Activated CD4-positive, CD25-positive, alpha-beta regulatory T cell treated with anti-CD3 and anti-CD28 coated beads, Interleukin-2, amount 50 U/mL, for 16 hours (primary cell): ENCODE results near the gene ZNF814.
"Not testable (repeated sequence)": the region's sequence is repeated elsewhere in the genome, so short reads cannot be mapped to it uniquely, and the experiment has no call there.

Experiments used
- DNase-seq: peaks from one replicate; pipeline ENCODE4 v3.0.0-alpha.2; 2020; ENCODE audit warnings: low read depth, low spot score

Gene ZNF814

DNA sequence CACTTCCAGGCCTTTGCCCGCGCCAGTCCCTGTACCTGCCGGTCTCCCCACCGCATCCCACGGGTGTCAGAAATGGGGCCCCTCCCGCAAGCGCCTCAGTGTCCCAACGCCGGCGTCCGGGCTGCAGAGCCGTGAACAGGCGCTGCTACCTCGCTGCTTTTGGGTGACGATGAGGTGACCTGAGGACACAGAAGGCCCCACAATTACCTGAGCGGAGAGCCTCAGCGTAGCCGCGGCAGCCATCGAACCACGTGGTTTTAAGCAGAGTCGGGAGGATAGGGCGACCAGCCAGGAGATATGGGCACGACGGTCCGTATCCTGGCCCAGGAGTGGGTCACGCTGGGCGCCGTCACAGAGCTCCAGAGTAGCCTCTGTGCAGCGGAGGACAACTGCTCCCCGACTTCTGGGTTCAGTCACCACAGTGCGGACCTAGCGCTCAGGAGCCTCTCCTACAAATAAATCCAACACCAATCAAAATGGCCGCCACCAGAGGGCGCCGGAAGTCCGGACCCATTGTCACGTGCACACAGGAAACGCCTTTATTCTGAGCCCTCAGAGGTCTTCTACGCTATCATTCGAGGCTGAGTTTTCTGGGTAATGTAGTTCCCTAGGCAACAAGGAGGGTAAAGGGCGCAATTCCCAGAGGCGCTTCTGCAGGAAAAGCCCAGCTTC is at the start of gene ZNF814:
TSS of gene ZNF814 (minus strand) at position 478 of the 672 bp plus-strand sequence. CDS start at position 243, 235 bp downstream.
- DNase-seq = peak; percentile 55

DNA sequence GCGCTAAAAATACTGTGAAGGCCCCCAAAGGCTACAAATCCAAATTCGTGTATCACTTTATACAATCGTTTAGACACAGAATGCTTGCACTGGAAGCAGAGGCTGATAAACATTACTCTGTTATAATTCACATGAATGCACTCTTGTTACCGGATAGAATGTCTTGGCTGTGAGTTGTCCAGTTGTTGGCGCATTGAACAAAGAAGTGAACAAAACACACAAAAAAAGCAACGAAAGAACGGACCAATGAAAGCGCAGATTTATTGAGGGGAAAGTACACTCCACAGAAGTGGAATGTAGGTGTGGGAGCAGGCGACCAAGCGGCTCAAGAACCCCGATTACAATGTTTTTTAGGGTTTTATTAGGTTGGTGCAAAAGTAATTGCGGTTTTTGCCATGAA is 46.9 kb upstream of the ZNF814 start:
- DNase-seq = no peak

DNA sequence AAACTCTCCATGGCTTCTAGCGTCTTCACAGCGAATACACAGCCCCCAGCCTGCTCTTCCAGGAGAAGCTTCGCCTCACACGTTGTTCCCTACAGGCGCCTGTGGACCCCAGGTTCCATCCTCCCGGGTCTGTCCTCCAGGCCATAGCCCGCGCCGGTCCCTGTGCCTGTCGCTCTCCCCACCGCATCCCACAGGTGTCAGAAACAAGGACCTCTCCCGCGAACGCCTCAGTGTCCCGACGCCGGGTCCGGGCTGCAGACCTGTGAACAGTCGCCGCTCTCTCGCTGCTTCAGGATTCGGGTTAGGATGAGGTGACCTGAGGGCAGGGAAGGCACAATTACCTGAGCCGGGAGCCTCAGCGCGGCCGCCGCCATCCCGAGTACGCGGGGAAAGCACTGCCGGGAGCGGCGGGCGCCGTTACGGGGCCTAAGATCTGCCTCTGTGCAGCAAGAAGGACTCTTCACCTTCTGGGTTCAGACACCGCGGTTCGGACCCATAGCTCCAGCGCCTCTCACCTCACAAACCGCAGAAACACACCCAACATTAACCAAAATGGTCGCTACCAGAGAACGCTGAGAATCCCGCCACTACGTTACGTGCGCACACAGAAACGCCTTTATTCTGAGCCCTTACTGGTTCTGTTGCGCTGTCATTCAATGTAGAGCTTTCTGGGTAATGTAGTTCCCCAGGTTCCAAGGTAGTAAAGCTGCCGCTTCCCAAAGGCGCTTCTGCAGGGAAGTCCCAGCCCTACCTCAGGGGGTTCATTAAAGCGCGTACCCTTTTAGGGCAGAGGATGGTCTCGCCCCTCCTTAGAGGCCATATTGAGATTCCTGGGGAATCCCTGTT is 46.2 kb upstream of the ZNF814 start, which contains the start of gene ZNF418:
TSS of gene ZNF418 (minus strand) at position 583 of the 846 bp plus-strand sequence. CDS start 1,580 bp downstream, outside the sequence.
- no peak for DNase-seq

DNA sequence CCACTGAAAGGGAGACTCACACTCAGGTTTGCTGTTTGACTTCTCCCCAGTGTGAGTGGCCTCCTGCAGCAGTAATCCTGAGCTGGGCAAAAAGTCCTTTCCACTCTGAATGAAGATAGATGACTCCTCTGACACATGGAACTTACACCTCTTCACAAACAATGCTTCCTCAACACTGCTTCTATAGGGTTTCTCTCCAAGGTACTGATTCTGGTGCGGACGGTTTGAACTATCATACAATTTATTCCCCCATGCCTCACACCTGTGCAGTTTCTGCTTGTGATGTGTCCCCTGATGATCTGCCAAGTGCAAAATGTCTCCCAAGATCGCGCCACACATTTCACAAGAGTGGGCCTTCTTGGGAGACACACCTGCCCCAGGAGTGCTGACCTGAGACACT is 38.8 kb upstream of the ZNF814 start:
- DNase-seq = no peak

DNA sequence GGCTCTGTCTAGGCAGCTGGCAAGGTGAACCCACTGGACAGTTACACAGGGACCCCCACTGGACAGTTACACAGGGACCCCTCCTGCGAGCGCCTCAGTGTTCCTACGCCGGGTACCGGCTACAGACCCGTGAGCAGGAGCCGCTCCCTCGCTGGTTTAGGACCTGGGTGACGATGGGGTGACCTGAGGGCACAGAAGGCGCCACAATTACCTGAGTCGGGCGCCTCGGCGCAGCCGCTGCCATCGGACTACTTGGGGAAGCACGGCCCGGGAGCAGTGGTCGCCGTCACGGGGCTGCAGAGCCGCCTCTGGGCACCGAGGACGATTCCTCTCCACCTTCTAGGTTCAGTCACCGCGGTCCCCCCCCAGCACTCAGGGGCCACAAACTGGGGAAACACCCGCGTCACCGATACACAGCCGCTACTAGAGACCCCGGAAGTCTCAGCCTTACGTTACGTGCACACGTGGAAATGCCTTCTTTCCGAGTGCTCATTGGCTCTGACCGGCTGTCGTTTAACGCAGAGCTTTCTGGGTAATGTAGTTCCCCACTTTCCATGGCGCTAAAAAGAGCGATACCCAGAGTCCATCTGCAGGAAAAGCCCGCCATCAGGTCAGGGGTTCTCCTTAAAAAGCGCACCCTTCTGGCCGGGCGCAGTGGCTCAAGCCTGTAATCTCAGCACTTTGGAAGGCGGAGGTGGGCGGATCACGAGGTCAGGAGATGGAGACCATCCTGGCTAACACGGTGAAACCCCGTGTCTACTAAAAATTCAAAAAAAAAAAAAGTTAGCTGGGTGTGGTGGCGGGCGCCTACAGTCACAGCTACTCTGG is 27.5 kb upstream of the ZNF814 start, which contains the start of gene ZNF417:
TSS of gene ZNF417 (minus strand) at position 425 of the 828 bp plus-strand sequence. CDS start at position 244, 181 bp downstream.
- peak; percentile 82 for DNase-seq

DNA sequence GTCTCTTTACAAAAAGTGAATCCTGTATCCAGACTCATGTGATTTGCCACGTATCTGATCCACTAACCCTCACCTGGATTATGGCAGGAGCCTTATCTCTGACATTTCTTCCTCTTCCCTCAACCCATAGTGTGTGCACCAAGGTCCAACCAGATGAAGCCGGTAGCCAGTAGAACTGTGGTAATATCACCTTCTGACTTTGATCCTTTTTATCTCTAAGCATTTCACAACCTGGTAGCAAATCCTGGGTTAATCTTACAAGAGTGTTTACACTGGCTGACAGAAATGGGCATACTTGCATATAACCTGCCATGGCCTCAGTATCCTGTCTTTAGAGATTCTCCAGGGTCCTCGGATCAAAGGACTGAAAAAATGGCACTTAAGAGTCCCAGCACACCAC is 25.7 kb upstream of the ZNF814 start:
- DNase-seq = no peak

DNA sequence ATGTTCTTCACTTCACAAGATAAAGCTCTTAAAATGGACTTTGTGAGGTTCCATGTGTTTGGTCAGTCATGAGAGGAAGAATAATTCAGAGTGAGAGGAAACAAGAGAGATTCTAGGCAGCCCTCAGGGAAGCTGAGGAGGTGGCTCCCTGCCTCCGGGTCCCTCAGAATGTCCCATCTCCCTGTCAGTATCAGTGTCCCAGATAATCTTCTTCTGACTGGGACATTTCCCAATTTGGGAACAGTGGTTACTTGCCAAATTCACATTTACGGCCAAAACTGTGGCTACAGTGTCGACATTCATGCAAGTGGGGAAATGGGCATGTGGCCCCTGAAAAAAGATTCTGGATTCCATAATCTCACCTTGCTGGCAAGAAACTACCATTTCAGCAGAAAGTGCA is 18.6 kb upstream of the ZNF814 start:
- DNase-seq = no peak

DNA sequence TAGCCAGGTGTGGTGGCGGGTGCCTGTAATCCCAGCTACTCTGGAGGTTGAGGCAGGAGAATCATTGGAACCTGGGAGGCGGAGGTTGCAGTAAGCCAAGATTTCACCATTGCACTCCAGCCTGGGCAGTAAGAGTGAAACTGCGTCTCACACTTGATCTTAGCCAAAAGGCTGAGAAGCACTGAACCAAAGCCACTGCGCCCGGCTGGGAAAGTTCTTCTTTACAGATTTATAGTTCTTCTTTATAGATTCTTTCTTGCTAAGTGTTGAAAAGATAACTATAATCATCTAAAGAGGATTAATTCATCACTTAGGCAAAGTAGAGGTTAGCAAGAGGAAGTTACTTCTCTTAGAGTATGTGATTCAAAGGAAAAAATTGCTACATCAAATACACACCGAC is 16.4 kb upstream of the ZNF814 start:
- DNase-seq = no peak

DNA sequence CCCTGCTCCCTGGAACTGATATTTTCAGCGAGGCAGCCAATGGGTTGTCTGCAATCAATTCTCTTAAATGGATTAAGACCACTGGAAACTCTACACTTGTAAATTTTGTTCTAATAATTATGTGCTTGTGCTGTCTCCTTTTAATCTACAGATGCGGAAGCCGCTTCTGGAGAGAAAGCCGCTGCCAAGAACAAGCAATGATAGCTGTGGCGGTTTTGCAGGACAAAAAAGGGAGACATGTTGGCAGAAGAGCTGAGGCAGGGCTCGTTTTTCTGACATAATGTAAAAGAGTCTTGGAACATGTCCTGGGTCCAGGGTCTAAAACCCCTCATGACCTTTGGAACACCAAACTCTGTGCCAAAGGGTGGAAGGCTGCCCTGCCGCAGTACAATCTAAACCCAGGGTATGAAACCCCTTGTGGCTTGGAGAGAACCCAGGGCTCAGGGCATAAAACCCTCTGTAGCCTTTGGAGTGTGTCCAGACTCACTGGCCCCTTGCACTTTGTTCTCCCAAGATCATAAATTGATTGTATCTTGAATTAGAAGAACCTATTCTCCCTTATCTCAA is 14.9 kb upstream of the ZNF814 start:
- DNase-seq = no peak

DNA sequence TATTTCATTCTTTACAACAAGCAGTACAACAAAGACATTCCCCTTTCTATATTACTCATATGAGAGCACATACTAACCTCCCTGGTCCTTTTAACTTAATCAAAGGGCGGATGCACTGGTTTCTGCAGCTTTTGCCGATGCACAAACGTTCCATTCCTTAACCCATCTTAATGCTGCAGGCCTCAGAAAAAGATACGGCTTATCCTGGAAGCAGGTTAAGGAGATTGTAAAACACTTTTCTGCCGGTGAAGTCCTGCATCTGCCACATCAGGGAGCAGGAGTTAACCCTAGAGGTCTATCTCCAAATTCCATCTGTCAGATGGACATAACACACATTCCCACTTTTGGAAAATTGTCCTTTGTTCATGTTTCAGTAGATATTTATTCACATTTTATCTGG is 11.5 kb upstream of the ZNF814 start:
- no peak for DNase-seq

DNA sequence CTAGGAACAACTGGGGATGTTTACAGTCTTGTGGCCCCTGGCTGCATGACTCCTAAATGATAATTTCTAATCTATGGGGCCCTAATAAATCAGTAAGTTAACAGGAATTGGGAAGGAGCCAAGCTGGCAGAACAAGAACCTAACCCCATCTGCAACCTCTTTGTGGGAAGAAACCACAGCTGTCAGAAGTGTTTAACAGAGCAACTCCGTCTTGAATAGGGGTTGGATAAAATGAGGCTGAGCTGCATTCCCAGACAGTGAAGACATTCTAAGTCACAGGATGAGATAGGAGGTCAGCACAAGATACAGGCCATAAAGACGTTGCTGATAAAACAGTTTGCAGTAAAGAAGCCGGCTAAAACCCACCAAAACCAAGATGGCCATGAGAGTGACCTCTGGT is 1.9 kb upstream of the ZNF814 start:
- not testable (repeated sequence) for DNase-seq

DNA sequence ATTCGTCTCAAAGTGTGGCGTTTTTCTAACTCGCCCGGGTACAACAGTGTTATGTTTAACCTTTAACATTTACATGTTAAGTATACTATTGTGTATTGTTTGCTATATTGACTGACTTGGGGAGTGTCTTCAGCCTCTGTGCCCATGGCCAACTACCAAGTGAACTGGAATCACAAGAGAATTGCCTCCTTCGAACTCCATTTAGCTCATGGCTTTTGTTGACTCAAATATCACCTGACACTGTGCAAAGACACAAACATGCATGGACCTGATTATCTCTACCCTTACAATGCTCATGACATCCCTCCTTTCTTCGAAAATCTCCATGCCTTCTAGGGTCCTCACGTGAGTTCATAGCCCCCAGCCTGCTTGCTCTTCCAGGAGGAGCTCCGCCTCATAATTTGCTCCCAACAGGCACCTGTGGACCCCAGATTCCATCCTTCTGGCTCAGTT is 704 bp downstream of the ZNF814 start:
- DNase-seq = no peak

DNA sequence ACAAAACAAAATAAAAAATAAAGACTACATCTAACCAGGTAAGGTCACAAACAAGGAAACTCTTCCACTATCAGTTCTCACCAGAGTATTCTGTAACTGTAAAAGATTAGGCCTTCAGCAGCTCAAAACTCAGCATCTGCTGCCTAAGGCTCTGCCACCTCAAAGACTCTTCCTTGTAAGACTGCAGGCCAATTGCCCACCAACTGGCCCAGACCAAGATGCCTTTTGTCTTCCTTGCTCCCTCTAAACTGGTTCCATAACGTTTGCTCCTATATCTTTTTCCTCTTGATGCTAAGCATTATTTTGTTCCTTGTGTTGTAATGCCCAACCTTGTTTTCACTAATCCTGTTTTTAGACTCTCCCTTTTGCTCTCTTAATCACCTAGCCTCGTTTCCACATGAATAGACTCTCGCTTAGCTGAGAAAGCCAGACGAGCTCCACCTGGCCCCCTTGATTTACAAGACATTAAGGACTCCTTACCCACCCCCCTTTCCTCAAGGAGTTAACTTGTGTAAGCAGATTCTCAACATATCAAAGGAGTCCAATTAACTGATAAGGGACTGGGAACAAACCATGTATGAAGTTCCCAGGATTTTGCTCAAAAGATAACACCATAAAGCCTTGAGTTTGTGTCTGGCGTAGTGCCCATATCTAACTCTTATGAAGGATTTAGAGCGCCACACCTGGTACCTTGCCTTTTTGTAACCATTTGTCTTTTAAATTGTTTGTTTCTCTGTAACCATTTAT is 1.5 kb downstream of the ZNF814 start:
- no peak for DNase-seq

DNA sequence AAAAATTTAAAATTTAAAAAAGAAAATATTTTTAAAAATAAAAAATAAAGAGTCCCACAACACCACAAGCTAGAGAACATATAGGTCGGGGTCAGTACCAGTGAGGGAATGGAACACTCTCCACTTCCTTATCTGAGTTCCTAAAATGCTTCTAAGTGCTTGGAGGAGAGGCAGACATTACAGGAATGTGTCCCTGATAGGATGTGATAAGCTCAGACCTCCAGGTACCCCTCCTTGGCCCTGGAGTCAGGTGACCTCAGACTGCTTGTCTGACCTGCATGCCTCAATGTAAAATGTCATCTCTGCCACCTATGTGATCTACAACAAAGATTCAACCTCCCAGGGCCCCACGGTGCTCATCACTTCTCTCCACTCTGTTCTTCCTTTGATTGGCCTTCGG is 2.8 kb downstream of the ZNF814 start:
- no peak for DNase-seq

DNA sequence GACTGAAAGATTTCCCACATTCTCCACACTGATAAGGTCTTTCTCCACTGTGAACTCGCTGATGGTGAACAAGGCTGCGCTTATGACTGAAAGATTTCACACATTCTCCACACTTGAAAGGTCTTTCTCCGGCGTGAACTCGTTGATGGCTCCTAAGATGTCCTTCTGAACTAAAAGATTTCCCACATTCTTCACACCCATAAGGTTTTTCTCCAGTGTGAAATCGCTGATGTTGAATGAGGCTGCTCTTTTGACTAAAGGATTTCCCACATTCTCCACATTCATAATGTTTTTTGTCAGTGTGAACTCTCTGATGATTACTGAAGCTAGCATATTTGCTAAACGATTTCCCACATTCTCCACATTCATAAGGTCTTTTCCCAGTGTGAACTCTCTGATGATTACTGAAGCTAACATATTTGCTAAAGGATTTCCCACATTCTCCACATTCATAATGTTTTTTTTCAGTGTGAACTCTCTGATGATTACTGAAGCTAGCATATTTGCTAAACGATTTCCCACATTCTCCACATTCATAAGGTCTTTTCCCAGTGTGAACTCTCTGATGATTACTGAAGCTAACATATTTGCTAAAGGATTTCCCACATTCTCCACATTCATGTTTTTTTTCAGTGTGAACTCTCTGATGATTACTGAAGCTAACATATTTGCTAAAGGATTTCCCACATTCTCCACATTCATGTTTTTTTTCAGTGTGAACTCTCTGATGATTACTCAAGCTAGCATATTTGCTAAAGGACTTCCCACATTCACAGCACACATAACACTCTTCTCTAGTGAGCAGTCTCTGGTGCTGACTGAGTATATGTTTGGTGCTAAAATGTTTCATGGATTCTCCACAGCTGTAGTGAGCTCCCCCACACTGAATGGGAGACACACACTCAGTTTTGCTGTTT is 14.7 kb downstream of the ZNF814 start:
- DNase-seq = not testable (repeated sequence)

DNA sequence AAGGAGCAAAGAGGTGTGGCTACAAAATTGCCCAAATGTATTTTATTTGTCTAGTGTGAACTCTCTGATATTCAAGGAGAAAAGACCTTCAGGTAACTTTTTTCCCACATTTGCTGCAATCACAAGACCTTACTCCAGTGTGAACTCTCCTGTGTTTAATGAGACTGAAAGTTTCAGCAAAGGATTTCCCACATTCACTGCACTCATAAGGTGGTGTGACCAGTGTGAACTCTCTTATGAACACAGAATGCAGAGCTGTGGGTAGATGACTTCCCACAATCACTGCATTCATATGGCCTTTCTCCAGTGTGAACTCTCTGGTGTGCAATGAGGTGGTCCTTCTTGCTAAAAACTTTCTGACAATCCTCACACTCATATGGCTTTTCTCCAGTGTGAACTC is 16.4 kb downstream of the ZNF814 start:
- DNase-seq = no peak

DNA sequence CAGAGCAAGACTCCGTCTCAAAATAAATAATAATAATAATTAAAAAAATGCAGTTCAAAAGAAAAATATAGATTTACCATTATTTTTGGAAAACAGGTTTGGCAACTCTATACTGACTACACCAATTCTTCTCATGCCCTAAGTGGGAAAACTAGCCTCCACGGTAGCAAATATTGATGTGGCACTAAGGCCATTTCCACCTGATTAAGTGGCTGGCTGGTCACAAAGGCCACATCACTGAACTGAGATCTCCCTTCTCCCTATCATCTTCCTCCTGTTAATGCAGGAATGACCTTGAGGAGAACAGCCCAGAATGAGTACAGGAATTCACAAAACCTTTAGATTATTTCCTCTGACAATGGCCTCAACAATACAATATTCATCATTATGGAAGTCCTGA is 18.6 kb downstream of the ZNF814 start:
- DNase-seq = no peak

DNA sequence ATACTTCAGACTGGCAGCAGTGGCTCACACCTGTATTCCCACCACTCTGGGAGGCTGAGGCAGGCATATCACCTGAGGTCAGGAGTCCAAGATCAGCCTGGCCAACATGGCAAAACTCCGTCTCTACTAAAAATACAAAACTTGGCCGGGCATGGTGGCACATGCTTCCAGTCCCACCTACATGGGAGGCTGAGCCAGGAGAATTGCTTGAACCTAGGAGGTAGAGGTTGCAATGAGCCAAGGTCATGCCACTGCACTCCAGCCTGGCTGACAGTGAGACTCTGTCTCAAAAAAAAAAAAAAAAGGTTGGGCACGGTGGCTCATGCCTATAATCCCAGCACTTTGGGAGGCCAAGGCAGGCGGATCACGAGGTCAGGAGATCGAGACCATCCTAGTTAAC is 19.2 kb downstream of the ZNF814 start:
- not testable (repeated sequence) for DNase-seq

DNA sequence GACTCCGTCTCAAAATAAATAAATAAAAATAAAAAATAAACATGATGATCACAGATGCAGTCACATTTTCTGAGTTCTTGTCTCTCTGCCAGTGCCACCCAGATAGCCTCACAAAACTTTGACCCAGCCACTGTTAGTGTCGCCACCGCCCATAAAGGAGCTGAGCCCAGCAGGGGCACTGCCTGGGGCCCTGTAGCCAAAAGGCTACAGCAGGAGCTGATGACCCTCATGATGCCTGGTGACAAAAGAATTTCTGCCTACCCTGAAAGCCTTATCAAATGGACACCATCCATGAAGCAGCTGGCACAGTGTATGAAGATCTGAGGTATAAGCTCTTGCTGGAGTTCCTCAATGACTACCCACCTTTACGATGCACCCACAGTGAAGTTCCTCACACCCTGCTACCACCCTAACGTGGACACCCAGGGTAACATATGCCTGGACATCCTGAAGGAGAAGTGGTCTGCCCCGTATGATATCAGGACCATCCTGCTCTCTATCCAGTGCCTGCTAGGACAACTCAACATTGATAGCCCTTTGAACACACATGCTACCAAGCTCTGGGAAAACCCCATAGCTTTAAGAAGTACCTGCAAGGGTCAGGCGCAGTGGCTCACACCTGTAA is 20.9 kb downstream of the ZNF814 start:
- DNase-seq = no peak
